HG03135 (cell line): ENCODE data around the gene SLC12A5.
"Not testable (repeated sequence)": the region's sequence is repeated elsewhere in the genome, so short reads cannot be mapped to it uniquely, and the experiment has no call there.

Source experiments
- ATAC-seq: cut with Tn5 transposase; IDR thresholded peaks from one replicate; pipeline ENCODE4 v1.9.1; 2021; ENCODE audit warnings: mild to moderate bottlenecking, moderate library complexity; ENCODE audit not compliant: unreplicated experiment

The SLC12A5 gene

DNA sequence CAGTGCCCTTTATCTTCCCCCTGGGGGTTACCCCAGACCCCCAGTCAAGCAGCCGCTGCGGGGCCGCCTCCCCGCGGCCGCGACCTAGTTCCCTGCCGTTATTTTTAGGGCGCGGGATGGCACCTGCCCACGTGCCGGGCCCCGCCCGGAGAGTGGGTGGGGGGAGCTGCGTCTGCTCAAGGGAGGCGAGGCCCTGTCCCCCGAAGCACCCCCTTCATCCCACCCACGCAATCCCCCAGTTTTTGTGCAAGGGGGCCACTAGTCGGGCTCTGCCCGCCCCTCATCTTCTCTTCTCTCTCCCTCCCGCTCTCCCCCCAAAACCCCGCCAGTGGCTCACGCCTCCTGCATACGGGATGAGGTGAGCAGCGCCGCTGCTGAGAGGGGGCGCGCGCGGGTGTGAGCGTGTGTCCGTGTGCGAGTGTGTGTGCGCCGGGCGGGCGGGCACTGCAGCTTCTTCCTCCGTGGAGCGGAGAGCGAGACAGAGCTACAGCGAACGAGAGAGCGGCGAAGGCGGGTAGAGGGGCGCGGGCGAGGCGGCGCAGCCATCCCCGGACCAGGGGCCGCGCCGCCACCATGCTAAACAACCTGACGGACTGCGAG is at the start of gene SLC12A5:
Gene SLC12A5 (plus strand): TSS at position 444 of the 600 bp plus-strand sequence. CDS start 130 bp downstream, at position 574.
- ATAC-seq, result no peak

DNA sequence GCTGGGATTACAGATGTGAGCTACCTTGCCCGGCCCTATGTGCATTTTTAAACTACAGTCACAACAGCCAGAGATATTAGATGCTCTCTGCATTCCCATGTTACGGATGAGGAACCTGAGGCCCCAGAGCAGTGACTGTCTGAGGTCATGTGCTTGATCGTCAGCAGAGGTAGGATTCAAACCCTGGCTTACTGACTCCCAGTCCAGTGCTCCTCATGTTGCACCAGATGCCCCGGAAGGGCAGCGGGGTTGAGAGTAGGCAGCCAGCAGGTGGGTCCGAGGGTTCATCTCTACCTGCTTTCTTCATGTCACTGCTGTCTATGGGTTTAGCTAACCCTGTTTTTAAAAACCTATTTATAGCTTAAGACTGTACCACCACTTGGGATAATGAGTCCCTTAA is 47.8 kb upstream of the SLC12A5 start:
- no peak for ATAC-seq

- no peak for ATAC-seq
Observed at GRCh38 chr20:45983279-45983743, 45.7 kb upstream of the SLC12A5 start.

DNA sequence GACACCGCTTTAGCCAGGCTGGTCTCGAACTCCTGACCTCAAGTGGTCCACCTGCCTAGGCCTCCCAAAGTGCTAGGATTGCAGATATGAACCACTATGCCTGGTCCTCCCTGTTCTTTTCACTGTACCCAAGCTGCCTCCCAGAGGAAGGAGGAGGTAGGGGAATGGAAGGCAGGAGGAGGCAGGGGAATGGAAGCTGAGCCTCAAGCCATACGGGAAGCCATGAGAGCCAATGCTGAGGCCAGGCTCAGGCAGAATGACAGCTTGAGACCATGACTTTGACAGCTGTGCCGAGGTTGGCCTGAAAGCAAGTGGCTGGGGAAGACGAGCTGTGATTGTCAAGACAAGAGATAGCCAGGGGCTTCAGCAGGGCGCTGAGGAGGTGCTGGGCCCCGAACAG is 43.4 kb upstream of the SLC12A5 start:
- ATAC-seq, result no peak

GRCh38 chr20:45987108-45987780 is 41.8 kb upstream of the SLC12A5 start:
- no peak for ATAC-seq

- not testable (repeated sequence) for ATAC-seq
Observed at GRCh38 chr20:45988830-45989229, 40.2 kb upstream of the SLC12A5 start.

DNA sequence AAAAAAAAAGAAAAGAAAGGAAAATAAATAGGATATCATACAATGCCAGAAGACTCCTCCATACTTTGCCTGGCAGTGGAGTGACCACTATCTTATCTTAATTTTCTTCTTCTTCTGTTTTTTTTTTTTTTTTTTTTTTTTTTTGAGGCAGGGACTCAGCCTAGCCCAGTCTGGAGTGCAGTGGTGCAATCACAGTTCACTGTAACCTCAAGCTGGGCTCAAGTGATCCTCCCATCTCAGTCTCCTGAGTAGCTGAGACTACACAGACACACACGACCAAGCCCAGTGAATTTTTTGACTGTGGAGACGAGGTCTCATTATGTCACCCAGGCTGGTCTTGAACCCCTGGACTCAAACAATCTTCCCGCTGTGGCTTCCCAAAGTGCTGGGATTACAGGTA is 37.4 kb upstream of the SLC12A5 start:
- ATAC-seq, result no peak

- no peak for ATAC-seq
Observed at GRCh38 chr20:45993197-45993951, 35.6 kb upstream of the SLC12A5 start.

DNA sequence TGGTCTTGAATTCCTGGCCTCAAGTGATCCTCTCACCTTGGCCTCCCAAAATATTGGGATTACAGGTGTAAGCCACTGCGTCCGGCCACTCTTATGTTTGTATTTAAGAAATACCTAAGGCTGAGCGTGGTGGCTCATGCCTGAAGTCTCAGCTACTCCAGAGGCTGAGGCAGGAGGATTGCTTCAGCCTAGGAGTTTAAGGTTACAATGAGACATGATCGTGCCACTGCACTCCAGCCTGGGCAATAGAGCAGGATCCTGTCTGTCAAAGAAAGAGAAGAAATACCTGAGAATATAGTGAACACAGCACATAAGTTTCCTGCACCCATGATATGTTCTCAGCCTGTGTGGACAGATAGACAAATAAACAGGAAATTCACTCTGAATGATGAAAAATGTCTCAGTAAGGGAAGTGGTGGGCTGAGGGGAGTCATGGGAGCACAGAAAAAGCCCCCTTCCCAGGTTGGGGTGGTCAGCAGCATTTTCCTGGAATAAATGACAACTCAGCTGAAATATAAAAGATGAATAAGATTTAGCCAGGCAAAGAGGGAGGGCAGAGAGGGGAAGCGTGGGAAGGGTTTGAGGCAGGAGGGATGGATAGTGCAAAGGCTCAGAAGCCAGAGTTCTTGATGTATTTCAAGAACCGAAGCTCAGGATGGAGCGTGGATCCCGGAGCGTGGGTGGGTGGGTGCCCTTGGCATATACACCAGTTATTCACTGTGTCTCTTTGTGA is 34.1 kb upstream of the SLC12A5 start:
- ATAC-seq, result no peak

DNA sequence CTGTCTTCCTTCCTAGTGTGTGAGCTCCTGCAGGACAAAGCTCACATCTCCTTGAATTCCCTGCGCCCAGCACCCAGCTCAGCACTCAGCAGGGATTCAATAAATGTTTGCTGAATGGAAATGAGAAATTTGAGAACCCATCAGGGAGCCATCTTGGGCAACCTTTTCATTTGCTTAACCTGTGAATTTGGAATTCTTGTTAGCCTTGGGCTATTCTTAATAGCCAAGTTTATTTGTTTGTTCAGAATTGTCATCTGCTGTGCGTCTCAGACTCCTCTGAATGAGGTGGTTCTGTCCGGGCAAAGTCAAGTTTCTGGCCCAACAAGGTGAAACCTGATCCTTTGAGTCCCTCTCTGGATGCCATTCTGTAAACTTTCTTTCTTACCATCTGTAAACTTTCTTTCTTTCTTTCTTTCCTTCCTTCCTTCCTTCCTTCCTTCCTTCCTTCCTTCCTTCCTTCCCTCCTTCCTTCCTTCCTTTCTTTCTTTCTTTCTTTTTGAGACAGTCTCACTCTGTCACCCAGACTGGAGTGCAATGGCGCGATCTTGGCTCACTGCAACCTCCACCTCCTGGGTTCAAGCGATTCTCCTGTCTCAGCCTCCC is 33.4 kb upstream of the SLC12A5 start:
- ATAC-seq, result not testable (repeated sequence)

DNA sequence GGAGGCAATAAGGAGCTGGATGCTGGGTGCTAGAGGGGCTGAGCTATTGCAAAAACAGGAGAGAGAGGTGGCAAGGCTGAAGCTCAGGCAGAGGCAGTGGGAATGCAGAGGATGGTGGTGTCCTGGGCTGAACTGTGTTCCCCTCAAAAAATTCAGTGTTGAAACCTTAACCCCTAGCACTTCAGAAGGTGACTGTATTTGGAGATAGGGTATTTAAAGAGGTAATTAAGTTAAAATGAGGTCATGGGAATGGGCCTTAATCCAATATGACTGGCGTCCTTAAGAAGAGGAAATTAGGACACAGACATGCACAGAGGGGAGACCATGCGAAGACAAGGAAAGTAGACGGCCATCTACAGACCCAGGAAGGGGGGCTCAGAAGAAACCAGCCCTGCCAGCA is 31.8 kb upstream of the SLC12A5 start:
- no peak for ATAC-seq

DNA sequence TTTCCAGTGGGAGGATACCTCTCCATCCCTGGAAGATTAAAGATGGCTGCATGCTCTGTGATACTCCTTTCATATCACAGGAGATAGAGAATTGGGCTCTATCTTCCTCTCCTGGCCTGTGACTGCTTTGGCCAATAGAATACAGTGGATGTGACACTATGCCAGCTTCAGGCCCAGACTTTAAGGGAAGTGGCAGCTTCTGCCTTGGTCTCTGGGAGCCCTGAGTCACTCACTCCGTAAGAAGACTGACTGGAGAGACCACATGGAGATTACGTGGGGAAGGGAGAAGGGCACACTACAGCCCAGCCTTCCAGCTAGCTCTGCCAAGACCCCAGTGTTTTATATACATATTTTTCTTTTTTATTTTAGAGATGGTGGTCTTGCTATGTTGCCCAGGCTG is 30.7 kb upstream of the SLC12A5 start:
- no peak for ATAC-seq

DNA sequence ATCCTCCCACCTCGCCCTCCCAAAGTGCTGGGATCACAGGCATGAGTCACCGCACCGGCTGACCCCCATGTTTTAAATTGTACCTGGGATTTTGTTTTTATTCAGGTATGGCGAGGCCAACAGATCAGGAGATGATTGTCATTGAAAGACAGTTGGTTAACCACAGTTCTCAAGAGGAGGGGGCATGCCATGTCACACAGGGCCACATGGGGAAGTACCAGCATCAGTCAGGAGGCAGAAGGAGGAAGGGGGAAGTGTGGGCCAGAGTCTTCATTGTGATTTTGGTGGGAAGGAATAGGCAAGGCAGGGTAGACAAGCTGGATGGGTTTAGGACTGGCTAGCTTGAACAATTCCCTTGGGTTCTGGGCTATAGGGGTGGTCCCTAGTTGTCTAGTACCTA is 30.3 kb upstream of the SLC12A5 start:
- no peak for ATAC-seq

DNA sequence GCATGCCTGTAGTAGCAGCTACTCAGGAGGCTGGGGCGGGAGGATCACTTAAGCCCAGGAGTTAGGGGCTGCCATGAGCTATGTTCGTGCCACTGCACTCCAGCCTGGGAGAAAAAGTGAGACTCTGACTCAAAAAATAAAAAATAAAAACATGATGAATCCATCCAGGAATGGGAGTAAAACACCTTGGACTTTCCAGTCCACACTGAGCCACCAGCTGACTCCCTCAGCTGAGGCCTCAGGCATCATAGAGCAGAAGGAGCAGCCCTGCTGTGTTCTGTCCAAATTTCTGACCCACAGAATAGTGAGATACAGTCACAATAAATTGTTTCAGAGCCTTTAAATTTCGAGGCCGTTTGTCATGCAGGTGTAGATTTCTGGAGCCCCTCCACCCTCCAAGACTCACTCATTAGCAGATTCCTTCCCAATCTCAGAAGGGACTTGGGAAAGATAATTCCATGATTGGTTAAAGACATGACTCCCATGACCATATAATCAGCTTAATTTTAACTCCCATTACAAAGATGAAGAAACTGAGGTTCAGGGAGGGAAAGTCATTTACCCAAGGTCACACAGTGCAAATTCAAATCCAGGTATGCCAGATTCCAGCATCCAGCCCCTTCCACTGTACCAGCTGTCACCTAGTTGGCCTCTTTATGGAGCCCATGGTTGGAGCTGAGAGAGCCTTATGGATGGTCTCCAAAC is 29.3 kb upstream of the SLC12A5 start:
- ATAC-seq, result no peak

DNA sequence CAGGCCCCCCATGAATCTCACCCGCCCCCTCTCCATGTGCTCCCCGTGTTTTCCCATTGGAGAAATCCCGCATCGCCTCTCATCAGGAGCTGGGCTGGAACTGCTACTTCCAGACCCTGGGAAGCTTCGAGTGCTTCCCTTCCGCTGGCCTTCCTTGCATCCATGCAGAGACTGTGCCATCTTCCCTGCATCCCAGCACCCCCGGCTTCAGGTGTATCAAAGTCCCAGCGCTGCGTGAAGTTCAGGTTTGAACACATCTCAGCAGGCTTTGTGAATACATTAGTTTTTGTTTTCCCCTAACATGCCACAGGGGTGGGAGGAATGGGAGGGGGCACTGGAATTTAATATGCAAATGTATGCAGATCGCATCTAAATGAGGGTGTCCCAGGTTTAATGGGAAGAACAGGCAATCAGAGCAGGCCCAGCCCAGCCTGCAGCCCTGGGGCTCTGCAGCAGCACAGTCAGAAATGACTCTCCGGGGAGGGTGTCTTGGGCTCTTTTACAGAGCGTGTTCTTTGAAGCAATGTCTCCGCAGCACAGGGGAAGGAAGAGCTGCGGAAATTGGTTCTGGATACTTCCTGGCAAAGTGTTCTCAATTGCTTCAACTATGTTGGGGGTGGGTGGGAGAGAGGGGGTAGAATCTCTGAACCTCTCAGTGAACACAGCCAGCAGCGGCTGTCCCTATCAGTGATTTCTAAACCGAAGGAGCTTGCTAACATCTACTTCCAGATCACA is 28.6 kb upstream of the SLC12A5 start:
- no peak for ATAC-seq

DNA sequence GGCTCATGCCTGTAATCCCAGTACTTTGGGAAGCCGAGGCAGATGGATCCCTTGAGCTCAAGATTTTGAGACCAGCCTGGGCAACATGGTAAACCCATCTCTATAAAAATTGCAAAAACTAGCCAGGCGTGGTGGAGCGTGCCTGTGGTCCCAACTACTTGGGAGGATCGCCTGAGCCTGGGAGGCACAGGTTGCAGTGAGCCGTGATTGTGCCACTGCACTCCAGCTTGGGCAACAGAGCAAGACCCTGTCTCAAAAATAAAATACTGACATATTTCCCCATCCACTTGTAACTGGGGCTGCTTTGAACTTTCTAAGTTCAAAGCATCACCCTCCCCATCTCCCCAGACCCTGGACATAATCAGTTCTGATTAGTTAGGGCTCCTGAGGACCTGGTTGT is 27.5 kb upstream of the SLC12A5 start:
- no peak for ATAC-seq

DNA sequence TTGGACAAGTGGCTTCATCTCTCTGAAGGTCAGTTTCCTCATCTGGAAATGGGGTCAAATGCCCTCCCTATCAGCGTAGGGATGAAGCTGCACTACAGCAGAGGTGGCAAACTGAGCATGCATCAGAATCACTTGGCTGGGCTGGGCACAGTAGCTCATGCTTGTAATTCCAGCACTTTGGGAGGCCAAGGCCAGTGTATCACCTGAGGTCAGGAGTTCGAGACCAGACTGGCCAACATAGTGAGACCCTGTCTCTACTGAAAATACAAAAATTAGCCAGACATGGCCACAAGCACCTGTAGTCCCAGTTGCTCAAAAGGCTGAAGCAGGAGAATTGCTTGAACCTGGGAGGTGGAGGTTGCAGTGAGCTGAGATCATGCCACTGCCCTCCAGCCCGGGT is 27.0 kb upstream of the SLC12A5 start:
- ATAC-seq, result no peak

GRCh38 chr20:46004187-46004586 is 24.8 kb upstream of the SLC12A5 start:
- no peak for ATAC-seq

- ATAC-seq, result no peak
Observed at GRCh38 chr20:46004889-46005473, 24.0 kb upstream of the SLC12A5 start.
